OCI-LY3 (cell line): ENCODE results near the gene TERB1.

Experiments used
- CTCF ChIP-seq: fragments of 200-600, 300-600 bp; sonication (generic); IDR thresholded peaks from 2 replicates; pipeline ENCODE4 v1.5.1; 2014; ENCODE audit warnings: antibody characterized with exemption, low read length, low read depth
- EZH2phosphoT487 ChIP-seq: fragments of 200-600 bp; shearing (Covaris generic); IDR thresholded peaks from 2 replicates; pipeline ENCODE4 v1.6.1; 2018; ENCODE audit warnings: antibody characterized with exemption, mixed run types, low read depth

GRCh38 chr16:66846831-66847230 is 45.4 kb upstream of the TERB1 start:
- no peak for TF ChIP-seq EZH2phosphoT487
- TF ChIP-seq CTCF = no peak
